Right cardiac atrium (tissue), 5 donors: ENCODE results near the gene NECAP2. TPM values are rescaled to one million over a fixed set of nuclear protein-coding genes. Genes with fewer than 3 reads are reported as not detected.
A peak's percentile ranks its signal among the peaks of the same experiment; 100 is the strongest.

Experiments
- ATAC-seq, 2 donors: fragments of 200-7000 bp; cut with Tn5 transposase; one replicate each; pipeline versions ENCODE4 v1.8.0 to v1.9.1; 2020; ENCODE audit warnings: moderate library complexity in 2 of 2, mild to moderate bottlenecking in 1 of 2
- DNase-seq, 3 donors: peaks; one replicate each; pipeline ENCODE4 v3.0.0-alpha.2; 2020
- H3K27ac ChIP-seq: one replicate; pipeline ENCODE4 v1.5.1; 2013; ENCODE audit warnings: mild to moderate bottlenecking, low read length, control low read depth, moderate library complexity
- H3K27me3 ChIP-seq: one replicate; pipeline ENCODE4 v1.6.1; 2013; ENCODE audit not compliant: control insufficient read depth, insufficient read depth
- H3K4me1 ChIP-seq: one replicate; pipeline ENCODE4 v1.6.1; 2013; ENCODE audit warnings: low read length; ENCODE audit not compliant: control insufficient read depth, insufficient read depth
- H3K4me3 ChIP-seq: one replicate; pipeline ENCODE4 v1.5.1; 2013; ENCODE audit warnings: low read length, control low read depth
- H3K9me3 ChIP-seq: one replicate; pipeline ENCODE4 v1.6.1; 2013; ENCODE audit warnings: low read length; ENCODE audit not compliant: control insufficient read depth
- WGBS: extraction: QIAGEN DNeasy Blood & Tissue Kit; methylation state at CpG from one replicate; pipeline ENCODE4 v1.1.7; 2013; 5-methylcytosine and 5-hydroxymethylcytosine counted together
- intact Hi-C, 4 donors: fragments of 100-400 bp; cut with DNase I; formaldehyde crosslinking; loops; one replicate each; pipeline versions ENCODE4 v1.11.0 to v1.14.0; 2022 to 2023
- polyA plus RNA-seq: library from polyadenylated mRNA; stranded (reverse); fragments of 200-250 nt; gene quantifications from one replicate; pipeline ENCODE4 v1.2.3, GENCODE V29; 2013
- total RNA-seq, 4 donors: library from RNA; stranded (reverse); fragmentation: NEBNext Ultra II Directional; extraction: Animal tissue kit (Norgen Biotek cat#: 25700); gene quantifications; one replicate each; pipeline ENCODE4 v1.2.1, GENCODE V29; 2021
- donor health status: healthy with polysubstance abuse.
- donor health status: DM: no; HTN: yes; CAD: no.
- donor health status: DM: no; HTN: no; CAD: no.
- donor health status: DM: no; HTN: yes; CAD: no; lungs with severe emphysema.
- donor health status: DM: yes; HTN: yes; CAD: no.

NECAP2 gene
- total and polyA plus RNA-seq, 5 donors: 14.1 to 19.0 (median 17.6) TPM

- ATAC-seq (no peak), DNase-seq (no peak)
- 69% methylated on average over 5 of the region's 5 CpGs for WGBS
- intact Hi-C loops: no loop called here
- Histone ChIP-seq H3K27me3 (no peaks in the 10 kb centered on the region), H3K4me3 (no peak overlapping the region), H3K4me1 (no peaks in the 10 kb centered on the region), H3K9me3 (no peaks in the 10 kb centered on the region), H3K27ac (no peak overlapping the region)
These were observed 35.1 kb upstream of the NECAP2 start for GRCh38 chr1:16405441-16405840.

GRCh38 chr1:16406868-16407267 is 33.7 kb upstream of the NECAP2 start:
- H3K27me3 ChIP-seq: no peaks in the 10 kb centered on the region
- no peak overlapping the region for H3K4me3 ChIP-seq
- ATAC-seq (no peak), DNase-seq (no peak)
- H3K4me1 ChIP-seq: no peaks in the 10 kb centered on the region
- H3K9me3 ChIP-seq: no peaks in the 10 kb centered on the region
- no peak overlapping the region for H3K27ac ChIP-seq
- 88% methylated on average over 9 of the region's 9 CpGs for WGBS
- intact Hi-C loops: no loop called here

- H3K9me3 ChIP-seq: no peaks in the 10 kb centered on the region
- intact Hi-C loops: no loop called here
- no peak overlapping the region for H3K4me3 ChIP-seq
- no peaks in the 10 kb centered on the region for H3K27me3 ChIP-seq
- H3K4me1 ChIP-seq: no peaks in the 10 kb centered on the region
- DNase-seq (no peak), ATAC-seq (peak in 1 of 2 donors; percentile 46)
- no peak overlapping the region for H3K27ac ChIP-seq
- WGBS: 87% methylated on average over 25 of the region's 25 CpGs
These were observed 30.9 kb upstream of the NECAP2 start for GRCh38 chr1:16409536-16410152.

GRCh38 chr1:16410803-16411202 is 29.7 kb upstream of the NECAP2 start:
- H3K9me3 ChIP-seq: no peaks in the 10 kb centered on the region
- H3K4me1 ChIP-seq: no peaks in the 10 kb centered on the region
- no peak for ATAC-seq
- 93% methylated on average over 5 of the region's 5 CpGs for WGBS
- DNase-seq: no peak
- no peaks in the 10 kb centered on the region for H3K27me3 ChIP-seq
- intact Hi-C loops: no loop called here
- H3K4me3 ChIP-seq: no peak overlapping the region
- H3K27ac ChIP-seq: no peak overlapping the region

- Histone ChIP-seq H3K4me3 (no peak overlapping the region), H3K27me3 (no peaks in the 10 kb centered on the region), H3K27ac (no peak overlapping the region), H3K9me3 (no peaks in the 10 kb centered on the region), H3K4me1 (no peaks in the 10 kb centered on the region)
- no peak for ATAC-seq
- intact Hi-C loops: no loop called here
- 72% methylated on average over 3 of the region's 3 CpGs for WGBS
- DNase-seq: no peak
These were observed 27.3 kb upstream of the NECAP2 start for GRCh38 chr1:16413191-16413590.

- WGBS: 84% methylated on average over 7 of the region's 7 CpGs
- no peak for DNase-seq
- no peaks in the 10 kb centered on the region for H3K4me1 ChIP-seq
- H3K9me3 ChIP-seq: no peaks in the 10 kb centered on the region
- intact Hi-C loops: no loop called here
- H3K27ac ChIP-seq: no peak overlapping the region
- H3K27me3 ChIP-seq: no peaks in the 10 kb centered on the region
- no peak overlapping the region for H3K4me3 ChIP-seq
- ATAC-seq: no peak
These were observed 21.6 kb upstream of the NECAP2 start for GRCh38 chr1:16418823-16419425.

- no peaks in the 10 kb centered on the region for H3K9me3 ChIP-seq
- intact Hi-C loops: no loop called here
- no peaks in the 10 kb centered on the region for H3K4me1 ChIP-seq
- WGBS: 64% methylated on average over 9 of the region's 9 CpGs
- no peak overlapping the region for H3K4me3 ChIP-seq
- DNase-seq (no peak), ATAC-seq (no peak)
- no peaks in the 10 kb centered on the region for H3K27me3 ChIP-seq
- no peak overlapping the region for H3K27ac ChIP-seq
These were observed 20.0 kb upstream of the NECAP2 start for GRCh38 chr1:16420424-16421118.

GRCh38 chr1:16421201-16421600 is 19.3 kb upstream of the NECAP2 start:
- ATAC-seq (peak in 1 of 2 donors; percentile 23), DNase-seq (no peak)
- Histone ChIP-seq H3K27me3 (no peaks in the 10 kb centered on the region), H3K9me3 (no peaks in the 10 kb centered on the region), H3K4me1 (no peaks in the 10 kb centered on the region), H3K4me3 (no peak overlapping the region), H3K27ac (no peak overlapping the region)
- intact Hi-C loops: no loop called here
- 80% methylated on average over 7 of the region's 7 CpGs for WGBS

- Histone ChIP-seq H3K9me3 (no peaks in the 10 kb centered on the region), H3K4me3 (no peak overlapping the region), H3K4me1 (no peaks in the 10 kb centered on the region), H3K27ac (no peak overlapping the region), H3K27me3 (no peaks in the 10 kb centered on the region)
- 85% methylated on average over 7 of the region's 7 CpGs for WGBS
- no peak for DNase-seq
- intact Hi-C loops: no loop called here
- no peak for ATAC-seq
These were observed 18.5 kb upstream of the NECAP2 start for GRCh38 chr1:16422041-16422440.

- Histone ChIP-seq H3K4me3 (no peak overlapping the region), H3K27me3 (no peaks in the 10 kb centered on the region), H3K27ac (no peak overlapping the region), H3K4me1 (no peaks in the 10 kb centered on the region), H3K9me3 (no peaks in the 10 kb centered on the region)
- DNase-seq (no peak), ATAC-seq (no peak)
- WGBS: 90% methylated on average over 10 of the region's 10 CpGs
- intact Hi-C loops: no loop called here
These were observed 15.1 kb upstream of the NECAP2 start for GRCh38 chr1:16425125-16426025.

GRCh38 chr1:16430606-16431005 is 9.9 kb upstream of the NECAP2 start:
- no peak overlapping the region for H3K4me3 ChIP-seq
- DNase-seq: no peak
- H3K9me3 ChIP-seq: no peaks in the 10 kb centered on the region
- no peaks in the 10 kb centered on the region for H3K4me1 ChIP-seq
- 82% methylated on average over 3 of the region's 3 CpGs for WGBS
- intact Hi-C loops: no loop called here
- H3K27ac ChIP-seq: no peak overlapping the region
- ATAC-seq: no peak
- H3K27me3 ChIP-seq: no peaks in the 10 kb centered on the region
